H1 (cell line): ENCODE results near the gene GATA5. TPM values are rescaled to one million over a fixed set of nuclear protein-coding genes. Genes with fewer than 3 reads are reported as not detected.

Source experiments
- CTCF ChIA-PET: fragments of 300-600 bp; sonication (Branson Sonifier 250); formaldehyde crosslinking; loops from one replicate; lab custom pipeline; 2021; ENCODE audit not compliant: partially characterized antibody; lab: Charles Lee
- POLR2A ChIA-PET: fragments of 300-600 bp; sonication (Branson Sonifier 250); formaldehyde crosslinking; loops from one replicate; lab custom pipeline; 2021; ENCODE audit warnings: inconsistent platforms; ENCODE audit not compliant: partially characterized antibody; lab: Charles Lee
- DNase-seq, 2 experiments: peaks; one replicate each; pipeline versions ENCODE4 v3.0.0 to v3.0.0-alpha.2; 2010 to 2022; ENCODE audit warnings: low spot score in 2 of 2, low read depth in 1 of 2, mixed read lengths in 1 of 2
- FAIRE-seq: peaks from 2 replicates; lab custom pipeline; 2011; peaks lifted over from hg19 to GRCh38; lab: Jason Lieb, UNC
- H2AFZ ChIP-seq: 2 replicates; pipeline ENCODE4 v1.8.1; 2012; ENCODE audit warnings: low read length, inconsistent platforms
- H2AK5ac ChIP-seq: 2 replicates; pipeline ENCODE4 v1.6.1; 2013; ENCODE audit warnings: low read depth, low read length
- H2BK120ac ChIP-seq: replicated peaks from 2 replicates; pipeline ENCODE3; 2013; ENCODE audit warnings: low read depth, low read length, inconsistent platforms
- H2BK12ac ChIP-seq: 2 replicates; pipeline ENCODE4 v1.6.1; 2013; ENCODE audit warnings: low read depth, low read length
- H2BK15ac ChIP-seq: 2 replicates; pipeline ENCODE4 v1.6.1; 2013; ENCODE audit warnings: low read length
- H2BK20ac ChIP-seq: 2 replicates; pipeline ENCODE4 v1.6.1; 2013; ENCODE audit warnings: low read length
- H2BK5ac ChIP-seq: 2 replicates; pipeline ENCODE4 v1.6.1; 2013; ENCODE audit warnings: low read depth, low read length
- H3K14ac ChIP-seq: 2 replicates; pipeline ENCODE4 v1.6.1; 2013; ENCODE audit warnings: inconsistent platforms; ENCODE audit not compliant: insufficient read length
- H3K18ac ChIP-seq: 2 replicates; pipeline ENCODE4 v1.6.1; 2013; ENCODE audit warnings: low read length; ENCODE audit errors: extremely low read depth
- H3K23ac ChIP-seq: 2 replicates; pipeline ENCODE4 v1.6.1; 2013; ENCODE audit warnings: inconsistent platforms; ENCODE audit not compliant: insufficient read length
- H3K23me2 ChIP-seq: 2 replicates; pipeline ENCODE4 v1.6.1; 2013; ENCODE audit warnings: low read depth, low read length
- H3K27ac ChIP-seq: 2 replicates; pipeline ENCODE4 v1.6.1; 2011; ENCODE audit warnings: low read depth, low read length, inconsistent platforms
- H3K27me3 ChIP-seq, 4 experiments: replicated peaks in 1 of 4; 1 replicate in 1 of 4; 2 replicates in 3 of 4; pipeline versions ENCODE4 v1.6.1 to v1.8.1; 2011 to 2013; ENCODE audit warnings: low read length in 3 of 4, mild to moderate bottlenecking in 3 of 4, inconsistent platforms in 2 of 4, mixed read lengths in 2 of 4, moderate library complexity in 1 of 4; ENCODE audit not compliant: control insufficient read depth in 3 of 4, insufficient read depth in 3 of 4; ENCODE audit errors: extremely low read depth in 1 of 4
- H3K36me3 ChIP-seq, 4 experiments: 2 replicates each; pipeline versions ENCODE4 v1.6.1 to v1.8.1; 2011 to 2013; ENCODE audit warnings: mild to moderate bottlenecking in 4 of 4, low read length in 3 of 4, moderate library complexity in 2 of 4, control low read depth in 1 of 4, inconsistent platforms in 1 of 4; ENCODE audit not compliant: insufficient read depth in 4 of 4, control insufficient read depth in 2 of 4
- H3K4ac ChIP-seq: replicated peaks from 2 replicates; pipeline ENCODE3; 2013; ENCODE audit warnings: low read length, low read depth, mixed read lengths, inconsistent platforms; ENCODE audit not compliant: insufficient read length
- H3K4me1 ChIP-seq, 4 experiments: replicated peaks in 1 of 4; 1 replicate in 1 of 4; 2 replicates in 3 of 4; pipeline versions ENCODE4 v1.6.1 to v1.8.1; 2011 to 2013; ENCODE audit warnings: low read length in 3 of 4, inconsistent platforms in 2 of 4, mixed read lengths in 1 of 4; ENCODE audit not compliant: insufficient read depth in 4 of 4, control insufficient read depth in 3 of 4
- H3K4me2 ChIP-seq, 2 experiments: 2 replicates each; pipeline versions ENCODE4 v1.6.1 to v1.8.1; 2011 to 2013; ENCODE audit warnings: low read depth in 2 of 2, low read length in 2 of 2, control low read depth in 1 of 2, inconsistent platforms in 1 of 2, mild to moderate bottlenecking in 1 of 2; ENCODE audit not compliant: insufficient read depth in 1 of 2
- H3K4me3 ChIP-seq, 4 experiments: fragments of 200-600, 300-600 bp in 1 of 4; sonication (generic), shearing (Covaris generic), sonication (Bioruptor Twin) in 1 of 4; 2 replicates each; pipeline versions ENCODE4 v1.5.1 to v1.8.1; 2011 to 2016; ENCODE audit warnings: low read length in 4 of 4, low read depth in 3 of 4, control low read depth in 2 of 4, inconsistent platforms in 2 of 4, mild to moderate bottlenecking in 2 of 4, mixed read lengths in 1 of 4, moderate library complexity in 1 of 4; ENCODE audit not compliant: insufficient read depth in 2 of 4; ENCODE audit errors: extremely low read depth in 1 of 4
- H3K56ac ChIP-seq: replicated peaks from 2 replicates; pipeline ENCODE3; 2013; ENCODE audit warnings: low read depth, mild to moderate bottlenecking, mixed read lengths, low read length, inconsistent platforms; ENCODE audit not compliant: insufficient read length
- H3K79me1 ChIP-seq: 2 replicates; pipeline ENCODE4 v1.6.1; 2013; ENCODE audit warnings: low read depth, low read length, control low read depth
- H3K79me2 ChIP-seq, 2 experiments: 2 replicates each; pipeline versions ENCODE4 v1.6.1 to v1.8.1; 2012 to 2013; ENCODE audit warnings: low read length in 2 of 2, mild to moderate bottlenecking in 2 of 2, inconsistent platforms in 1 of 2; ENCODE audit not compliant: insufficient read depth in 2 of 2, control insufficient read depth in 1 of 2
- H3K9ac ChIP-seq, 4 experiments: replicated peaks in 1 of 4; 1 replicate in 1 of 4; 2 replicates in 3 of 4; pipeline versions ENCODE4 v1.6.1 to v1.8.1; 2011 to 2013; ENCODE audit warnings: low read depth in 3 of 4, low read length in 3 of 4, control low read depth in 2 of 4, mild to moderate bottlenecking in 2 of 4, moderate library complexity in 2 of 4, inconsistent platforms in 1 of 4; ENCODE audit errors: extremely low read depth in 1 of 4
- H3K9me3 ChIP-seq, 2 experiments: 2 replicates each; pipeline versions ENCODE4 v1.6.1 to v1.8.1; 2012 to 2013; ENCODE audit warnings: mild to moderate bottlenecking in 2 of 2, moderate library complexity in 2 of 2, control low read depth in 1 of 2, inconsistent platforms in 1 of 2, low read depth in 1 of 2, low read length in 1 of 2, mixed read lengths in 1 of 2; ENCODE audit not compliant: insufficient read depth in 2 of 2
- H4K20me1 ChIP-seq, 2 experiments: replicated peaks in 1 of 2; 2 replicates each; pipeline versions ENCODE3 to v1.8.1; 2011 to 2013; ENCODE audit warnings: inconsistent platforms in 2 of 2, low read length in 2 of 2, mild to moderate bottlenecking in 1 of 2; ENCODE audit not compliant: insufficient read depth in 2 of 2, control insufficient read depth in 1 of 2
- H4K5ac ChIP-seq: 2 replicates; pipeline ENCODE4 v1.6.1; 2013; ENCODE audit warnings: low read length, low read depth, mixed read lengths, inconsistent platforms; ENCODE audit not compliant: insufficient read length
- H4K8ac ChIP-seq: 2 replicates; pipeline ENCODE4 v1.8.0; 2013; ENCODE audit warnings: mild to moderate bottlenecking, moderate library complexity, low read length, inconsistent platforms; ENCODE audit not compliant: insufficient read depth; ENCODE audit errors: extremely low read depth
- H4K91ac ChIP-seq: replicated peaks from 2 replicates; pipeline ENCODE3; 2013; ENCODE audit warnings: low read length, mixed read lengths, inconsistent platforms; ENCODE audit not compliant: insufficient read length
- BCL11A ChIP-seq, 2 experiments: IDR thresholded peaks; one replicate each; pipeline ENCODE4 v1.6.1; 2011; ENCODE audit warnings: low read depth in 2 of 2, low read length in 2 of 2, mild to moderate bottlenecking in 2 of 2
- CHD2 ChIP-seq: IDR thresholded peaks from 2 replicates; pipeline ENCODE4 v1.6.1; 2012; ENCODE audit warnings: low read length, improper control_type of control experiment
- CTBP2 ChIP-seq: IDR thresholded peaks from 2 replicates; pipeline ENCODE4 v1.7.0; 2011; ENCODE audit warnings: borderline replicate concordance, mild to moderate bottlenecking, moderate library complexity, mixed read lengths, low read length; ENCODE audit not compliant: insufficient read depth, insufficient read length
- JUND ChIP-seq: IDR thresholded peaks from 2 replicates; pipeline ENCODE4 v1.6.1; 2011; ENCODE audit warnings: mild to moderate bottlenecking, improper control_type of control experiment, low read length
- MAFK ChIP-seq: IDR thresholded peaks from 2 replicates; pipeline ENCODE4 v1.6.1; 2012; ENCODE audit warnings: low read depth, mild to moderate bottlenecking, improper control_type of control experiment, low read length
- NRF1 ChIP-seq: IDR thresholded peaks from 2 replicates; pipeline ENCODE4 v1.6.1; 2011; ENCODE audit warnings: mild to moderate bottlenecking, low read depth, low read length, improper control_type of control experiment
- PHF8 ChIP-seq: fragments of 200-600 bp; sonication (generic); conservative IDR thresholded peaks from 2 replicates; pipeline ENCODE4 v1.7.1; 2012; ENCODE audit warnings: low read depth, mild to moderate bottlenecking, inconsistent platforms, low read length, moderate library complexity
- POLR2A ChIP-seq, 2 experiments: IDR thresholded peaks; 1 replicate in 1 of 2; 2 replicates in 1 of 2; pipeline ENCODE4 v1.6.1; 2011; ENCODE audit warnings: low read depth in 2 of 2, low read length in 2 of 2, mild to moderate bottlenecking in 2 of 2; ENCODE audit errors: control extremely low read depth in 1 of 2
- POU5F1 ChIP-seq: IDR thresholded peaks from 2 replicates; pipeline ENCODE4 v1.6.1; 2011; ENCODE audit warnings: low read depth, mild to moderate bottlenecking, low read length, moderate library complexity
- SAP30 ChIP-seq: fragments of 300-600 bp; sonication (generic); IDR thresholded peaks from 2 replicates; pipeline ENCODE4 v1.7.1; 2012; ENCODE audit warnings: low read length, moderate library complexity, mild to moderate bottlenecking, inconsistent platforms; ENCODE audit not compliant: insufficient read depth, insufficient replicate concordance
- TAF1 ChIP-seq: IDR thresholded peaks from 2 replicates; pipeline ENCODE4 v1.6.1; 2011; ENCODE audit warnings: mild to moderate bottlenecking, low read depth, low read length
- TCF12 ChIP-seq: IDR thresholded peaks from 2 replicates; pipeline ENCODE4 v1.6.1; 2011; ENCODE audit warnings: low read depth, mild to moderate bottlenecking, low read length
- TEAD4 ChIP-seq: IDR thresholded peaks from 2 replicates; pipeline ENCODE4 v1.6.1; 2012; ENCODE audit warnings: low read depth, low read length, inconsistent platforms, mixed read lengths
- WGBS, 2 experiments: shearing (Covaris generic) in 1 of 2; methylation state at CpG; one replicate each; pipeline versions ENCODE4 v1.1.6 to v1.1.7; 2013 to 2015; ENCODE audit warnings: low lambda C conversion rate in 2 of 2, mixed read lengths in 2 of 2, inconsistent platforms in 1 of 2, low coverage in 1 of 2, missing lambda C conversion rate in 1 of 2; ENCODE audit not compliant: insufficient replicate concordance in 2 of 2, insufficient coverage in 1 of 2, insufficient read length in 1 of 2; ENCODE audit errors: extremely low coverage in 1 of 2, missing lambda C conversion rate in 1 of 2; 5-methylcytosine and 5-hydroxymethylcytosine counted together
- polyA plus RNA-seq, 7 experiments: library from polyadenylated mRNA; depleted of rRNA in 3 of 7; stranded (reverse) in 5 of 7; unstranded in 2 of 7; fragments of >200 nt in 5 of 7; fragments of 200-250 nt in 2 of 7; gene quantifications; 1 replicate in 5 of 7; 2 replicates in 1 of 7; 4 replicates in 1 of 7; pipeline versions ENCODE4 v1.2.1 to v1.2.3, GENCODE V29; 2011 to 2013; ENCODE audit warnings: missing spikeins in 2 of 7, mixed read lengths in 2 of 7
- total RNA-seq: library from RNA; stranded (reverse); fragmentation: NEBNext Ultra II Directional; extraction: Animal tissue kit (Norgen Biotek cat#: 25700); gene quantifications from 2 replicates; pipeline ENCODE4 v1.2.1, GENCODE V29; 2021
- TF ChIP-seq, protein P1 (sequence below): IDR thresholded peaks from 2 replicates; pipeline ENCODE4 v1.6.1; 2012; ENCODE audit warnings: inconsistent platforms

GATA5 gene
- total and polyA plus RNA-seq, 2 of the 8 experiments (the other 6 are each of a cell fraction or from before 2014, with no cell fraction given): 0.08 to 0.11 TPM

DNA sequence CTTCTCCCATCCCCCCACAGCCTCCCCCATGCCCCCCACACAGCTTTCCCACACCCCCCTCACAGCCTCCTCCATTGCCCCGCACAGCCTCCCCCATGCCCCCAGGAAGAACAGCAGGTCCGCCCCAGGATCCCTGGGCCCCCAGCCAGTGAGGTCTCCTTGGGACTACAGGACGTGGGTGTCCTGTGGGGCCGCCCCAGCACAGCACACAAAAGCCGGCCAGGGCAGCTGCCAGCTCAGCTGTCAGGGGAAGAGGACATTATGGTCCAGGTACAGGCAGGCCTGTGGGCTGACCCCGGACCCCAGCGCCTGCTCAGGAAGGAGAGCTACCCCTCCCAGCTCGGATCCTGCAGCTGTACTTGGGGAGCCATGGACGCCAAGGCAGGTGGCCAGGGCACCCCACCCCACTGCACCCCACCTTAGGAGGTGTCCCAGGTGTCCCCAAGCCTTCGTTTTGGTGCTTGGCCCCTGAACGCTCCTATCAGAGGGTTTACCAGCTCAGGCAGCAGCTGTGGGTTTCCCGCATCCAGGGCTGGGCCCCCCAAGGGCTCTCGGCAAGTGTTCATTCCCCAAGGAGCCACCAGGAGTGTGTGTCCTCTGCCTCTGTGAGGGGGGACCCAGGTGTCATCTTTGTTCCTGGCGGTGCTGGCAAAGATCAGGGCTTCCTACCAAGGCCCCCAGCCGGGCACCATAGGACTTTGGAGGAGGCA lies 42.3 kb upstream of the GATA5 start:
- Histone ChIP-seq H3K14ac (no peak overlapping the region), H4K20me1 (no peaks in the 10 kb centered on the region), H3K4me2 (no peak overlapping the region), H3K23me2 (no peaks in the 10 kb centered on the region), H2BK5ac (no peak overlapping the region), H3K27ac (no peak overlapping the region), H4K5ac (no peak overlapping the region), H3K9me3 (no peaks in the 10 kb centered on the region), H2BK120ac (no peak overlapping the region), H3K56ac (no peak overlapping the region), H3K79me1 (no peaks in the 10 kb centered on the region; the same call in 1 of the 2 replicates), H2BK12ac (no peak overlapping the region), H2BK20ac (no peak overlapping the region), H3K36me3 (no peaks in the 10 kb centered on the region), H3K4me3 (no peak overlapping the region), H3K27me3 (no peaks in the 10 kb centered on the region; a peak in 1 of 7 replicates), H3K23ac (no peak overlapping the region), H4K8ac (no peak overlapping the region), H3K4ac (no peak overlapping the region), H2AK5ac (no peak overlapping the region), H2BK15ac (no peak overlapping the region), H3K18ac (no peak overlapping the region), H3K79me2 (no peaks in the 10 kb centered on the region), H2AFZ (no peak overlapping the region), H3K4me1 (peaks cover 0 to under 1% (median 0%) of the 10 kb centered on the region in 4 experiments; a peak in 1 of 7 replicates), H3K9ac (no peak overlapping the region), H4K91ac (no peak overlapping the region)
- POLR2A ChIA-PET: interaction anchor here (0.6 kb wide), 1 partner anchor 53 kb away, joined by 3 read pairs; no protein-coding TSS in a partner anchor
- DNase-seq (no peak), FAIRE-seq (no peak)
- WGBS, 2 experiments: 91% methylated on average over 10 of the region's 15 CpGs; no CpG with 5 or more reads in 1 of the 2 experiments
- CTCF ChIA-PET: interaction anchor here (1.1 to 5.0 kb wide), 7 partner anchors 15 to 99 kb away, joined by 3 to 24 read pairs (median 3); no protein-coding TSS in a partner anchor
- TF ChIP-seq TAF1: no peak
- TF ChIP-seq PHF8: no peak
- TF ChIP-seq, protein P1, sequence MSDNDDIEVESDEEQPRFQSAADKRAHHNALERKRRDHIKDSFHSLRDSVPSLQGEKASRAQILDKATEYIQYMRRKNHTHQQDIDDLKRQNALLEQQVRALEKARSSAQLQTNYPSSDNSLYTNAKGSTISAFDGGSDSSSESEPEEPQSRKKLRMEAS: no peak
- TF ChIP-seq TEAD4: no peak
- TF ChIP-seq MAFK: no peak
- no peak for TF ChIP-seq BCL11A (IDR thresholded peaks at IDR 0.05; ENCODE audit: low read depth in 2 of 2, low read length in 2 of 2)
- TF ChIP-seq JUND: no peak
- no peak for TF ChIP-seq POU5F1
- no peak for TF ChIP-seq CHD2
- TF ChIP-seq TCF12: no peak
- TF ChIP-seq SAP30: no peak
- TF ChIP-seq POLR2A (IDR thresholded peaks at IDR 0.05; ENCODE audit: control extremely low read depth in 1 of 2, low read depth in 2 of 2, low read length in 2 of 2): no peak
- TF ChIP-seq CTBP2: no peak
- no peak for TF ChIP-seq NRF1
